ENCODE data around the gene NSUN3.

Gene NSUN3

DNA sequence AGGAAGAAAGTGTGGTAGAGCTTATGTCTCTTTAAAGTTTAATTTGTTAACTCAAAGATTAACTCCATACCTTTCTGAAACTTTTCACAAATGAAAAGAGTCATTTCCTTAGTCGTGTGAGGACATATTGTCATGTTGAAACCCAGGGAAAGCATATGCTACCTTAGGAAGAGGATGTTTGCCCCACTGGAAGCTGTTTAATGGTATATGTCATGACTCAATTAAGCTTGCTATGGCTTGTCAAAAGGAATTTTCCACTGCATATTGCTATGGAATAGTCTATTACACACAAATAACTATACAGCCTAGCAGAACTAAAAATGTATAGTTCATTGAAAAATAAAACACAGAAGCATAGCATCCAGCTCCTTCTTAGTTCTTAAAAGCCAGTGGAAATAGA, 69.9 kb downstream of the NSUN3 start:
- no peak for DNase-seq

DNA sequence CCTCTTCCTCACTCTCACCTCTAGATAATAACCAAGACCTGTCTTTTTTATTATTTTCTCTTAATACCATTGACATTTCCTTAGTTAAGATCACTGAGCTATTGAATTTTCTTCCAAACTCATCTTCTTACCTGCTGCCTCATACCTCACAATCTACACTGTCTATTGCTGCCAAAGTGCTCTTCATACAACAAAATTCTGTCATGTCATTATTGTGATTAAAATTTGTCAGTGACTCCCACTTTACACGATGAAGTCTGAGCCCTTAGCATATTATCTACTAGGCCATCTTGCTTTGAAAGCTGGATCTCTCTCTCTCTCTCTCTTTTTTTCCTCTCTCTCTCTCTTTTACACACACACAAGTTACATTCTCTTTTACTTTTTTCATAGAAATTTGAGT, 73.3 kb downstream of the NSUN3 start:
- no peak for DNase-seq

DNA sequence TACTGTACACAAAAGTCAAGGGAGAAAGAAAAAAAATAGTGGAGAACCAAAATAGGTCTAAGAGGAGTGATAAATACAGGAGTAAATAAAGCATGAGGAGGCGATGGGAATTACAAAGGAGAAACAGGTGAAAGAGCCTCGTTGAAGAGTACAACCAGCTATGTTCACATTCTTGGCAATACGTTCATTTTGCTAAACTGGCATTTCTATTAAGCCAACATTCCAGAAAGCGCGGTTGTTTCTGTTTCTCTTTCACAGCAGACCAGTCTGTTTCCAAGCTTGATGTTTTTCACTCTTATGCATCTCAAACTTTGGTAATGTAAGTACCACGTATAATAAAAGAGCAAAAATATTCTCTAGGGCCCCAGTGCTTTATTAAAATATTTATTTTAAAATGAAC, 74.5 kb downstream of the NSUN3 start:
- DNase-seq = no peak

DNA sequence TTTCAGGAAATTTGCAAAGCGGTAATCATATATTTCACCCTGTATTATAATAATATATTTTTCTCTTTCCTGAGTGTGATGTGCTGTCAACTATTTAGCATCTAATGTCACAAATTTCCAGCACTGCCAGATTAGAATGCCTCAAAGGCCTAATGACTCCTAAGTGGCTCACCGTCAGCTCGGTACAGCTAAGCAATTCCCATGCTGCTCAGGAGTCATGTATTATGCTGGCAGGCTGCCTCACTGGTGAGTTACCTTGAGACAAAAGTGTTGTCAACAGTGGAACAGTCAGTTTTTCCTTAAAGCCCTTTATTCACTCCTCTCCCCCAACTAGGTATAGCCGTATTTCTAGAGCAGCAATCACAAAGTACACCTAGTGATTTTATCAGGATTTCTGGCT, 83.6 kb downstream of the NSUN3 start:
- no peak for DNase-seq

DNA sequence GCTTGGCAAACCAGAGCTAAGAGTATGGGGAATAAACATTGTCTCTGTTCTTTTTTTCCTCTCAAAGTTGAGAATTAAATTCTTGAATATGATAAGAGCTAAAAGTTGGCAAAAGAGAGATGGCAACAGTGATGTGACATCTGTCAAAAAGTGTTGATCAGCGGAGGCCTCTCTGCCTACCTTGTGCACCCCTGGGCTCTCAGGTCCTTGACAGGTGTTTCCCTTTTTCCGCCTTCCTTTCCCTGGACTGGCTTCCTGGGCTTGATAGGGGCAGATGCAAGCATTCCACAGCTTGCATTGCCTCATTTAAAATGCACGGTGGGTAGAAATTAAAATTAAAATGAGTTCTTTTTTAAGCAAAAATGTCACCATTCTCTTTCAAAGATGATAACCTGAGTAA, 84.2 kb downstream of the NSUN3 start:
- no peak for DNase-seq

DNA sequence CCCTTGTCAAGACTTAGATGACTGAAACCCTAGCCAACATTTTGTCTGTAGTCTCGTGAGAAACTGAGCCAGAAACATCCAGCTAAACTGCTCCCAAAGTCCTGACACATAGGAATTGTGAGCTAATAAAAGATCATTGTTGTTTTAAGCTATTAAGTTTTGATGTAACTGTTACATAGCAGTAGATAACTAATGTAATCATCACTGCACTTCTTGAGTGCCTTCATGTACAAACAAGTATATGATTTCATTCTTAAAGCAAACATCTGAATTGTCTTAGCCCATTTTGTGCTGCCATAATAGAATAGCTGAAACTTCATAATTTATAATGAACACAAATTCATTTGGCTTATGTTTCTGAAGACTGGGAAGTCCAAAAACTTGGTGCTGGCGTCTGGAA, 87.3 kb downstream of the NSUN3 start:
- no peak for DNase-seq

DNA sequence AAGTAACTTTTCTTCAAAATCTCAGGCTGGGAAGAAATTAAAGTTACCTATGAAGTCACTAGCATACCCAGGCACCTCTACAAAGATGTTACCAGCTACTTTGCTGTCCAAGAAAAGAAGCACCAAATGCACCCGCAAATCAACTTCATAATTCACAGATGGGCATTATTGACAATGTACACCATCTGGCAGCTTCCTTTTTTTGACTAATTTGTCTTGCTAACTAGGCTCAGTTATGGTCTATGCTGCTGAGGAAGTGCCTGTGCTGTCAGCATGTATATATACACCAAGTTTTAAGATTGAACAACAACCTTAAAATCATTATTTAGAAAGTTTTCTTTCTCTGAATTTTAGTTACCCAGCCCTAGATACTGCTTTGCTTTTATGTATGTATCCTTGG, 93.8 kb downstream of the NSUN3 start:
- no peak for DNase-seq

DNA sequence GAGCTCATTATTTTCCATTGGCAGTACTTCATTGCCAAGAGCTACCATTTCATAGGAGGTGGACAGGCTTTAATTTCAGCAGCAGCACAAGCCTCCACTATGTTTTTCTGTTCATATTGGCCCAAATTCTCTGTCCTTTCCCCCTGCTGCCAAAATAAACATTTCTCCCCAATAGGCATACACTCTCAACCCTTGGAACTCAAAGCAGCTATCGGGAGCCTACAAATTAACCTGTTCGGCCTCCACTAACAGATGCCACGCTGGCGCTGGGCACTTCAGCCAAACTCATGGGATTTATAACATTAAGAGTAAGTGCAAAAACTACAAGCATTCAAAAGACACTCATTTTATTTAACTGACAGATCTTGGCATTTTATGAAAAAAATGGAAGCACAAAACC, 95.7 kb downstream of the NSUN3 start:
- DNase-seq = no peak

GRCh38 chr3:94159062-94159828, 96.4 kb downstream of the NSUN3 start:
- no peak for DNase-seq

DNA sequence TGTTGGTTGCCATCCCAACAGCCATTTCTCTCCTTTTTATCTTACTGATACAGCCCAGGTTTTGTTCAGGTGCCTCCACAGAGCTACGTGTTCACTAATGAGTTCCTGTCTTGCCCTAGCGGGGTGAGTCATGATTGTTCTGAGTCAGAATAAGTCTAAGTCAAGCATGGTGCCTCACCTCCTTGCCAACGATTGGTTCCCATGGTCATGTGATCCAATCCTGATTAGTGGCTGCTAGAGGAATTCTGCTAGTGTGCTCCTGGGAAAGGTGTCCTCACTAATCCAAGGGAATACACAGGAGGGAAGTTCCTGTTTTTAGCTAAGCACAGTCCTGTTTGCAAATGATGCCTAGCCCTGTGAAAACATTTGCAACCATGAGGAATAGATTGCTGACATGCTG, 99.8 kb downstream of the NSUN3 start:
- no peak for DNase-seq

DNA sequence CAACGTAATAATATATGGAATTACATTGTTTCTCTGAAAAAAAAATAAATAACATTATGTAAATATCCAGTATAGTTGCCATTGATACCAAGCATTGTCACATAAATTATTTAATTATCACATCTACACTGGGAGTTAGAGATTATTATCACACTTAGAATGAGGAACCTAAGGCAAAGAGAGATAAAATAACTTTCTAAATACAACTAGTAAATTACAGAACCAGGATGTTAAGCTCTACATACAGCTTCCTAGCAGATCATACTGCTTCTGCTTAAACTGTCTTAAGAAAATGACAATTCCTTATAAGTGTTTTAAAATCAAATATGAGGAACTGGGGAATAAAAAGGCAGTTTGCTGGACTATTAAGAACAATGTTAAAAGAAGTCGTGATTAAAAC, 104.5 kb downstream of the NSUN3 start:
- no peak for DNase-seq

- DNase-seq = no peak
These were observed 104.9 kb downstream of the NSUN3 start for GRCh38 chr3:94167796-94168195.

DNA sequence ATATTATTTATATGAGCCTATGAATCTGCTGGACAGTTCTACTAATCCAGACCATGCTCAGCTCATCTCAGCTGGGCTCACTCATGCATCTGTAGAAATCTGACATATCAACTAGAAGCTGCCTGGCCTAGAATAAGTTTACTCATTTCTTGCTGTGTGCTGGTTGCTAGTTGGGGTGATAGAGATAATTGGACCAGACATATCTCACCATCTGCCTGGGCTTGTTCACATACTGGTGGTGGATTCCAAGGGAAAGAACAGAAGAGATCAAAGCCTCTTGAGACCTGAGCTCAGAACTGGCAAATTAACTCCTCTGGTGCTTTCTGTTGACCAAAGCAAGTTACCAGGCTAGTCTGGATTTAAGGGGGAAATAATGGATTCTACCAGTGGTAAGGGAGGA, 109.1 kb downstream of the NSUN3 start:
- no peak for DNase-seq

GRCh38 chr3:94172695-94173310, 109.9 kb downstream of the NSUN3 start:
- DNase-seq = no peak

DNA sequence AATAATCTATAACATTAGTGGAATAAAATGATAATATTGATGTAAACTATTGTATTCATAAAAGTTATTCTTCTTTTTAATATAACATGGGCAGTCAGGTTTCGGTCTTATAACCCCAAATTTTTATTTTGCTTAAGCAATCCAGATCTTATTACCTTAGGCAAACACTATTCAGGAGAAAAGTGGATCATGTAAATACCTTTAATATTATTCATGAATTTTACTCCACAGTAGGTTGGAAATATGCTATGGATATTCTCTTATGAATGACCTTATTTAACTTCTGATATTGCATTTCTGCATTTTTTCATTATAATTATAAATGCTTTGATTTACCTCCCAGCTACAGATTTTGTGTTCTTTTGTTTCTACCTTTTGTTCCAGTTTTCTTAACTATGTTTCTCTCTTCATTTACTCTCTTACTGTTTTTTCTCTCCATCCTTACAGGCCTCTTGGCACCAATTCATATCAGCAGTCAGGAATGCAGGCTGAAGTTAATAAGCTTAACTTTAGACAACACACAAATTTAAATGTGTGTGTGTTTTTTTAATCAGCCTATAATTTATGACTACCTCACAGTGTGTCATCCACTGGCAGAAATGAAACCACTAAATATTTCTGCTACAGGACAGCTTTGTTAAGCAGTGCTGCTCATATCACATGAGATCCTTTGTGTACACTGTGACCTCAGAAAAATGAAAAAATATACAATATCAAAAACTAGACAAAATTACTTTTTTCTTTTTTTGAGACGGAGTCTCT, 111.0 kb downstream of the NSUN3 start:
- no peak for DNase-seq

DNA sequence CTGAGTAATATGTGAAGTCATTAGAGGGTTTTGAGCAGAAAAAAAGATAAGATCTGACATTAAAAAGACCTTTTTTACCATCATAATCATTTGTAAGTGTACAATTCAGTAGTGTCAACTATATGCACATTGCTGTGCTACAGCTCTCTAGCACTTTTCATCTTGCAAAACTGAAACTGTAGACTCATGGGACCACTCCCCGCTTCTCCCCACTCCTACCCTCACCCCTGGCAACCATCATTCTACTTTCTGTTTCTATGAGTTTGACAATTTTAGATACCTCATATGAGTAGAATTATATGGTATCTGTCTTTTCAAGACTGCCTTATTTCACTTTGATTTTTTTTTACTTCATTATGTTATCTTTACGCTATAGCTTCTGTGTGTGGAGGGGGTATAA, 112.8 kb downstream of the NSUN3 start:
- no peak for DNase-seq

GRCh38 chr3:94176988-94177745, 114.3 kb downstream of the NSUN3 start:
- no peak for DNase-seq
